SK-N-SH (cell line): ENCODE measurements around the gene SLC6A20. TPM values are rescaled to one million over a fixed set of nuclear protein-coding genes. Genes with fewer than 3 reads are reported as not detected.

ENCODE experiments used
- CTCF ChIA-PET: fragments of 300-600, 350-600 bp; formaldehyde crosslinking; extraction: SDS; loops from one replicate; lab custom pipeline; 2021; lab: Yijun Ruan, JAX
- POLR2A ChIA-PET: fragments of 350-600 bp; sonication (Branson Sonifier 250); formaldehyde crosslinking; extraction: SDS; loops from one replicate; lab custom pipeline; 2020; ENCODE audit warnings: antibody characterized with exemption, inconsistent platforms; lab: Yijun Ruan, JAX
- DNase-seq: peaks from one replicate; pipeline ENCODE4 v3.0.0; 2012
- H2AFZ ChIP-seq: fragments of 200-600 bp; sonication (generic); 2 replicates; pipeline ENCODE4 v1.8.1; 2016; ENCODE audit warnings: antibody characterized with exemption, mild to moderate bottlenecking, low read depth
- H3F3A ChIP-seq: fragments of 200-600 bp; sonication (generic); replicated peaks from 2 replicates; pipeline ENCODE3; 2016; ENCODE audit warnings: antibody characterized with exemption, mild to moderate bottlenecking; ENCODE audit not compliant: insufficient read depth
- H3K27ac ChIP-seq, 2 experiments: fragments of 200-500 bp in 1 of 2; fragments of 200-600 bp in 1 of 2; sonication (Bioruptor generic) in 1 of 2; sonication (generic), shearing (Covaris generic) in 1 of 2; 2 replicates each; pipeline versions ENCODE4 v1.5.1 to v1.6.1; 2014 to 2016; ENCODE audit warnings: low read depth in 2 of 2, inconsistent platforms in 1 of 2, low read length in 1 of 2, mild to moderate bottlenecking in 1 of 2, mixed read lengths in 1 of 2
- H3K27me3 ChIP-seq: fragments of 200-600 bp; sonication (generic), shearing (Covaris generic); 2 replicates; pipeline ENCODE4 v1.6.1; 2016; ENCODE audit warnings: mixed run types; ENCODE audit not compliant: insufficient read depth
- H3K36me3 ChIP-seq, 2 experiments: fragments of 200-500 bp in 1 of 2; fragments of 200-600 bp in 1 of 2; sonication (Bioruptor generic) in 1 of 2; sonication (generic) in 1 of 2; replicated peaks in 1 of 2; 2 replicates each; pipeline versions ENCODE3 to v1.5.1; 2014 to 2016; ENCODE audit warnings: low read length in 1 of 2, mild to moderate bottlenecking in 1 of 2; ENCODE audit not compliant: insufficient read depth in 2 of 2, control insufficient read depth in 1 of 2
- H3K4me1 ChIP-seq, 2 experiments: fragments of 200-500 bp in 1 of 2; fragments of 200-600 bp in 1 of 2; sonication (Bioruptor generic) in 1 of 2; sonication (generic), shearing (Covaris generic) in 1 of 2; 2 replicates each; pipeline versions ENCODE4 v1.5.1 to v1.6.1; 2014 to 2016; ENCODE audit warnings: low read depth in 1 of 2, low read length in 1 of 2, mixed run types in 1 of 2; ENCODE audit not compliant: insufficient read depth in 2 of 2, control insufficient read depth in 1 of 2
- H3K4me2 ChIP-seq: fragments of 200-600 bp; sonication (generic), shearing (Covaris generic); 2 replicates; pipeline ENCODE4 v1.6.1; 2017; ENCODE audit warnings: mixed run types
- H3K4me3 ChIP-seq, 2 experiments: fragments of 200-500 bp in 1 of 2; fragments of 200-600 bp in 1 of 2; sonication (Bioruptor generic) in 1 of 2; sonication (generic), shearing (Covaris generic) in 1 of 2; 2 replicates each; pipeline versions ENCODE4 v1.5.1 to v1.8.1; 2014 to 2016; ENCODE audit warnings: low read depth in 2 of 2, inconsistent platforms in 1 of 2, low read length in 1 of 2, mild to moderate bottlenecking in 1 of 2, mixed read lengths in 1 of 2, moderate library complexity in 1 of 2
- H3K79me2 ChIP-seq: fragments of 200-600 bp; sonication (generic); 2 replicates; pipeline ENCODE4 v1.8.1; 2017; ENCODE audit warnings: mild to moderate bottlenecking; ENCODE audit not compliant: insufficient read depth
- H3K9ac ChIP-seq: fragments of 200-600 bp; sonication (generic); 2 replicates; pipeline ENCODE4 v1.6.1; 2017; ENCODE audit warnings: mixed run types
- H3K9me2 ChIP-seq: fragments of 200-600 bp; sonication (generic); 2 replicates; pipeline ENCODE4 v1.6.1; 2017; ENCODE audit warnings: mixed run types
- H3K9me3 ChIP-seq: fragments of 200-600 bp; sonication (generic); 2 replicates; pipeline ENCODE4 v1.6.1; 2017; ENCODE audit warnings: mixed run types, mild to moderate bottlenecking, moderate library complexity
- H4K20me1 ChIP-seq: fragments of 200-600 bp; sonication (generic); 2 replicates; pipeline ENCODE4 v1.6.1; 2017; ENCODE audit warnings: mild to moderate bottlenecking, mixed run types; ENCODE audit not compliant: insufficient read depth
- CHD2 ChIP-seq: fragments of 150-350 bp; IDR thresholded peaks from 2 replicates; pipeline ENCODE4 v1.6.1; 2018; ENCODE audit warnings: low read length; ENCODE audit not compliant: partially characterized antibody
- ELF1 ChIP-seq: IDR thresholded peaks from 2 replicates; pipeline ENCODE4 v1.4.0; 2012
- EP300 ChIP-seq, 2 experiments: IDR thresholded peaks; 2 replicates each; pipeline versions ENCODE4 v1.4.0 to v1.6.1; 2012; ENCODE audit warnings: borderline replicate concordance in 1 of 2, low read depth in 1 of 2, low read length in 1 of 2
- FOXM1 ChIP-seq: IDR thresholded peaks from 2 replicates; pipeline ENCODE4 v1.4.0; 2012; ENCODE audit warnings: low read depth, mild to moderate bottlenecking
- GATA2 ChIP-seq: sonication (generic); formaldehyde crosslinking; IDR thresholded peaks from 2 replicates; pipeline ENCODE4 v1.5.0; 2020; ENCODE audit warnings: mild to moderate bottlenecking, missing genetic modification reagents
- MEF2A ChIP-seq: IDR thresholded peaks from 2 replicates; pipeline ENCODE4 v1.4.0; 2012; ENCODE audit warnings: low read depth, borderline replicate concordance
- NFIC ChIP-seq: IDR thresholded peaks from 2 replicates; pipeline ENCODE4 v1.4.0; 2012; ENCODE audit warnings: borderline replicate concordance
- RFX5 ChIP-seq: IDR thresholded peaks from 2 replicates; pipeline ENCODE4 v1.6.1; 2012; ENCODE audit warnings: mild to moderate bottlenecking, improper control_type of control experiment, low read length
- SIN3A ChIP-seq: IDR thresholded peaks from 2 replicates; pipeline ENCODE4 v1.6.1; 2012; ENCODE audit warnings: low read depth, mild to moderate bottlenecking, low read length, moderate library complexity, borderline replicate concordance
- SMC3 ChIP-seq: IDR thresholded peaks from 2 replicates; pipeline ENCODE4 v1.6.1; 2012; ENCODE audit warnings: low read depth, low read length, improper control_type of control experiment
- TEAD4 ChIP-seq: IDR thresholded peaks from 2 replicates; pipeline ENCODE4 v1.4.0; 2012; ENCODE audit warnings: mild to moderate bottlenecking, borderline replicate concordance; ENCODE audit not compliant: insufficient read depth
- WGBS: methylation state at CpG from one replicate; pipeline ENCODE4 v1.1.6; 2017; ENCODE audit warnings: low lambda C conversion rate; 5-methylcytosine and 5-hydroxymethylcytosine counted together
- polyA plus RNA-seq, 3 experiments: library from polyadenylated mRNA; depleted of rRNA; stranded (reverse); fragments of >200 nt; gene quantifications; 2 replicates each; pipeline ENCODE4 v1.2.3, GENCODE V29; 2012
- TF ChIP-seq, protein P1 (sequence below): fragments of 150-350 bp; IDR thresholded peaks from 2 replicates; pipeline ENCODE4 v1.6.1; 2016; ENCODE audit warnings: mild to moderate bottlenecking, low read depth, low read length

The SLC6A20 gene
- polyA plus RNA-seq, 1 of the 3 experiments (the other 2 are of a cell fraction): not detected

DNA sequence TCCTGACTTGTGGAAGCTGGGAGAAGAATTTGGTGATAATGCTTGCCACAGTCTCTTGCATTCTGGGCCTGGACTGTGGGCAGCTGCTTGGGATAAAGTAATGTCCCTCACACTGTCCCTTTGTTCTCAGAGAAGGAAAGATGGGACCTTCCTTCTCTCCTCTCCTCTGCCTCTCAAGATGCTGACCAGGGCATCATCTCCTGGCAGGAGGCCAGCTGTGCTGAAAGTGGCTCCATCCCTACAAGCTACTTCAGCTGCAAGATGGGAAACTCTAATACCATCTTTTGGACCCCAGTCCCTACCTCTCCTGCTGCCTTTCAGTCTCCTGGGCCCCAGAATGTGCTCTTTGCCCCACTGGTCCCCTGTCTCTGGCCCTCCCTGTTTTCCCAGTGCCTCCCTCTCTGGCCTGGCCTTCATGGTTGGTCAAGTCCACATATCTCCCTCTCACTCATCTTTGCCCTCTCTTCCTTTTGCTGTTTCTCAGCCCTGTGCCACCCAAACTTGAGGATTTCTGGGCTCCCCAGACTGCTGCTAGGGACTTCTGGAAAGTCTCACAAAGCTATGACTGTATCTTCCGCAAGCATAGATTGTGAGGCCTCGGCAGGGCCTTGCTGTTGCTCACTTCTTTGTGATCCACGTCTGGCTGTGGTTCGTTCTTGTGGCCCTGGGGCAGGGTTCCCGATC lies 7.1 kb upstream of the SLC6A20 start:
- Histone ChIP-seq H4K20me1 (no peaks in the 10 kb centered on the region), H3K9me2 (no peaks in the 10 kb centered on the region), H2AFZ (no peak overlapping the region), H3K36me3 (no peaks in the 10 kb centered on the region), H3K27ac (no peak overlapping the region), H3K4me3 (no peak overlapping the region), H3K79me2 (no peaks in the 10 kb centered on the region), H3K9me3 (no peaks in the 10 kb centered on the region), H3K4me2 (no peak overlapping the region), H3K4me1 (peaks cover 0 to 10% of the 10 kb centered on the region in 2 experiments; a peak in 2 of 4 replicates), H3K27me3 (no peaks in the 10 kb centered on the region; the same call in 1 of the 2 replicates), H3F3A (no peaks in the 10 kb centered on the region)
- no peak for DNase-seq
- WGBS: 78% methylated on average over 5 of the region's 5 CpGs
- CTCF ChIA-PET: no interaction called here
- TF ChIP-seq MEF2A: no peak
- TF ChIP-seq CHD2: no peak
- TF ChIP-seq ELF1: no peak
- no peak for TF ChIP-seq NFIC
- TF ChIP-seq, all 33 proteins: peak for 0
- no peak overlapping the region for H3K9ac ChIP-seq
- POLR2A ChIA-PET: no interaction called here

DNA sequence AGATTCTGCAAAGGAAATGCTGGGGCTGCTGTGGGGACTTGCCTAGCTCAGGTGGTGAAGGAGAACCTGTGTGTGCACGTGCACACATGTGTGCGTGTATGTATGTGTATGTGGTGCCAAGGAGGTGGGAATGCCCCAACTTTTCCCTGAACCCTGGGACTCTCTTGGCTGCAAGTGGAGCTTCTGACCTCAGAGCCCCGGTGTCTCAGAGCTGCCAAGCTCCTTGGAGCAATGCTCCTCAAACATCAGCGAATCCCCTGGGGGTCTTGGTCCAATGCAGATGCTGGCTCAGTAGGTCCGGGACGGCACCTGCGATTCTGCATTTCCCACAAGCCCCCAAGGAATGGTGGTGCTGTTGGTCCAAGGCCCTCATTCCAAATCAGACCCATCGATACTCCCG lies 5.8 kb upstream of the SLC6A20 start:
- no peaks in the 10 kb centered on the region for H3K9me3 ChIP-seq
- H4K20me1 ChIP-seq: no peaks in the 10 kb centered on the region
- no peak overlapping the region for H3K9ac ChIP-seq
- H3K36me3 ChIP-seq: no peaks in the 10 kb centered on the region
- POLR2A ChIA-PET: no interaction called here
- 74% methylated on average over 5 of the region's 9 CpGs for WGBS
- no peaks in the 10 kb centered on the region for H3K9me2 ChIP-seq
- no peak overlapping the region for H3K4me2 ChIP-seq
- H2AFZ ChIP-seq: no peak overlapping the region
- no peak overlapping the region for H3K4me3 ChIP-seq
- peaks cover 9% of the 10 kb centered on the region; the same call in 1 of the 2 replicates for H3K27me3 ChIP-seq
- DNase-seq: no peak
- TF ChIP-seq RFX5 (no peak), GATA2 (CRISPR knock-in tag) (no peak), EP300 (IDR thresholded peaks at IDR 0.05; ENCODE audit: borderline replicate concordance in 1 of 2, low read depth in 1 of 2, low read length in 1 of 2) (no peak), SIN3A (no peak), FOXM1 (no peak), SMC3 (no peak), TEAD4 (no peak)
- TF ChIP-seq, protein P1, sequence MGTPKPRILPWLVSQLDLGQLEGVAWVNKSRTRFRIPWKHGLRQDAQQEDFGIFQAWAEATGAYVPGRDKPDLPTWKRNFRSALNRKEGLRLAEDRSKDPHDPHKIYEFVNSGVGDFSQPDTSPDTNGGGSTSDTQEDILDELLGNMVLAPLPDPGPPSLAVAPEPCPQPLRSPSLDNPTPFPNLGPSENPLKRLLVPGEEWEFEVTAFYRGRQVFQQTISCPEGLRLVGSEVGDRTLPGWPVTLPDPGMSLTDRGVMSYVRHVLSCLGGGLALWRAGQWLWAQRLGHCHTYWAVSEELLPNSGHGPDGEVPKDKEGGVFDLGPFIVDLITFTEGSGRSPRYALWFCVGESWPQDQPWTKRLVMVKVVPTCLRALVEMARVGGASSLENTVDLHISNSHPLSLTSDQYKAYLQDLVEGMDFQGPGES: no peak
- no peaks in the 10 kb centered on the region; a peak in 1 of 4 replicates for H3K4me1 ChIP-seq
- CTCF ChIA-PET: interaction anchor here (1.8 kb wide), 1 partner anchor 127 kb away, joined by 4 read pairs; no protein-coding TSS in a partner anchor
- no peaks in the 10 kb centered on the region for H3K79me2 ChIP-seq
- no peaks in the 10 kb centered on the region for H3F3A ChIP-seq
- H3K27ac ChIP-seq: no peak overlapping the region
